ENCODE results near the gene REXO4. TPM values are rescaled to one million over a fixed set of nuclear protein-coding genes. Genes with fewer than 3 reads are reported as not detected.
A peak's percentile ranks its signal among the peaks of the same experiment; 100 is the strongest.

The REXO4 gene
- total and polyA plus RNA-seq, 10 of the 15 experiments (the other 5 are each of a cell fraction or from before 2014, with no cell fraction given), result 2.7 to 43.9 (median 30.5) TPM

- ChIA-PET SMC1A (ENCODE audit: uncharacterized antibody, unreplicated experiment) (interaction anchor here (1.6 to 1.9 kb wide), 3 partner anchors 16 to 38 kb away, joined by 5 to 9 read pairs (median 6); partner anchors contain the start of genes ADAMTS13 and SLC2A6), RAD21 (ENCODE audit: unreplicated experiment) (interaction anchor here (0.7 to 2.9 kb wide), 5 partner anchors 16 to 35 kb away, joined by 3 to 20 read pairs (median 4); partner anchors contain the start of gene SLC2A6), CTCF (interaction anchor here (1.2 to 2.8 kb wide), 5 partner anchors 18 to 533 kb away, joined by 3 to 17 read pairs (median 3); partner anchors contain the start of gene SLC2A6), POLR2A (interaction anchor here (1.0 to 2.2 kb wide), 4 partner anchors 8 to 39 kb away, joined by 3 to 27 read pairs (median 5); partner anchors contain the start of gene SLC2A6)
- H3K9me3 ChIP-seq (replicated peaks; ENCODE audit: control insufficient read depth, insufficient read depth, low read length), result no peaks in the 10 kb centered on the region
- ATAC-seq (peak; percentile 56), DNase-seq (ENCODE audit: low read depth, low spot score) (no peak), FAIRE-seq (no peak)
- H3K27ac ChIP-seq (ENCODE audit: control insufficient read depth, insufficient read depth), result no peak overlapping the region
- 32% methylated on average over 22 of the region's 30 CpGs for WGBS (ENCODE audit: insufficient coverage, insufficient replicate concordance, low lambda C conversion rate, missing lambda C conversion rate)
- H3K4me2 ChIP-seq (ENCODE audit: control insufficient read depth, insufficient read depth), result peak overlapping the region; percentile 85
- no peaks in the 10 kb centered on the region for H4K20me1 ChIP-seq (ENCODE audit: control insufficient read depth, insufficient read depth)
- in situ Hi-C loops (cut with MboI), result no loop called here
- peak overlapping the region; percentile 7; the same call in 1 of the 2 replicates for H3K9ac ChIP-seq (ENCODE audit: control insufficient read depth, insufficient read depth, low read length)
- TSS peak; percentile 57 for BruUV-seq (replicated peaks)
- H3K79me2 ChIP-seq (ENCODE audit: control insufficient read depth, insufficient read depth, low read length), result no peaks in the 10 kb centered on the region
- H3K36me3 ChIP-seq (ENCODE audit: control insufficient read depth in 2 of 2, insufficient read depth in 2 of 2, low read length in 1 of 2), result no peaks in the 10 kb centered on the region
- H2AFZ ChIP-seq (ENCODE audit: control insufficient read depth, low read depth, low read length), result peak overlapping the region; percentile 95
- H3K4me1 ChIP-seq (ENCODE audit: control insufficient read depth, insufficient read depth, low read length), result peaks cover 9% of the 10 kb centered on the region
- peak overlapping the region; percentile 97; the same call in 1 of the 2 replicates for H3K4me3 ChIP-seq
- intact Hi-C loops (cut with micrococcal nuclease; ENCODE audit: unreplicated experiment), result loop anchor here (1.0 kb wide), 1 partner anchor 18 kb away; no protein-coding TSS in a partner anchor
- H3K27me3 ChIP-seq (replicated peaks in 1 of 2; ENCODE audit: control insufficient read depth in 2 of 2, insufficient read depth in 2 of 2, low read length in 1 of 2), result no peaks in the 10 kb centered on the region; a peak in 2 of 4 replicates
- TF ChIP-seq CBX5 (IDR thresholded peaks at IDR 0.05; ENCODE audit: low read depth) (no peak), USF2 (IDR thresholded peaks at IDR 0.05; ENCODE audit: borderline replicate concordance, low read depth, low read length) (peak; percentile 32), NRF1 (conservative IDR thresholded peaks at IDR 0.05; ENCODE audit: low read depth, low read length) (peak; percentile 33; the same call in 1 of the 2 replicates), BHLHE40 (IDR thresholded peaks at IDR 0.05; ENCODE audit: borderline replicate concordance in 1 of 2, low read depth in 2 of 2, low read length in 1 of 2) (peak; percentile 90 to 94), SMC3 (IDR thresholded peaks at IDR 0.05; ENCODE audit: borderline replicate concordance, low read length) (no peak), MEF2B (IDR thresholded peaks at IDR 0.05; ENCODE audit: partially characterized antibody, poor library complexity, severe bottlenecking) (peak; percentile 88), NBN (IDR thresholded peaks at IDR 0.05) (0 out of 2 replicates have a peak, but pooled peaks have one; percentile 19), ZNF687 (IDR thresholded peaks at IDR 0.05) (peak; percentile 72; the same call in 1 of the 2 replicates), HDGF (IDR thresholded peaks at IDR 0.05) (no peak), RELB (IDR thresholded peaks at IDR 0.05; ENCODE audit: low read depth) (no peak), RFX5 (IDR thresholded peaks at IDR 0.05; ENCODE audit: low read depth, low read length) (peak; percentile 61; the same call in 1 of the 2 replicates), MAX (IDR thresholded peaks at IDR 0.05; ENCODE audit: low read depth, low read length) (0 out of 2 replicates have a peak, but pooled peaks have one; percentile 47), MLLT1 (IDR thresholded peaks at IDR 0.05) (0 out of 2 replicates have a peak, but pooled peaks have one; percentile 33)
Observed at GRCh38 chr9:133460405-133461175, 42.8 kb upstream of the REXO4 start.

All from GM12878 (cell line).